ENCODE data around the gene DRD3. TPM values are rescaled to one million over a fixed set of nuclear protein-coding genes. Genes with fewer than 3 reads are reported as not detected.

DRD3 gene
- total RNA-seq, 1 donor from 2014 or later, result not detected

DNA sequence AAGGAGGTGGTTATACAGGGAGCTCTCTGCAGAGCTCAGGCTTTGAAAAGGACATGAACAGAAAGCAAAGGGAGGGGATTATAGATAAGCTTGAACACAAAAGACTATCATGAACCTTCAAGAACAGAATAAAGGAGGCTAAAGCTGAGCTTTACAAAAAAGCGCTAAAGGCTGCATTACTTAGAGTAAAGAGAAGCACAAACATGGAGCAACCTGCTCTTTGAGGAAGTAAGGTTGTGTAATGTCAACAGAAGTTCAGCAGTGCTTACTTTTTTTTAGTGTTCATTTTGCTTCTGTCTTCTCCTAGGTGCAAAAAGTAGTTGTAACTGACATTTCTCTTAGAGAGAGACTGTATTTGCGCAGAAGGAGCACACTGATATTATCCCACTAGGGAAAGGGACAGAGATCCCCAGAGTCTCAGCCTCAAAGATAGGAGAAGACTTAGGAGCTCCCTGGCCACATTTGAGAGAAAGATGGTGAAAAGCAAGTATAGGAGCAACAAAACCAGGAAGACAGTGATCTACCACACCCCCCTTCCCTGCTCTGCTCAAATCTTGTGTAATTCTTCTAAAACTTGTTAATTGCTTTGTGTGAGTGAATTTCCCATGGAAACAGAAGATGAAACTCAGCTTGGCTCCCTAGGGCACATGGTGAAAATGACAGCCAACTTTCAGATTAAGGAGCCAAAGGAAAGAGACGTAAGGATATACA is 67.6 kb downstream of the DRD3 start:
- Histone ChIP-seq H3K27me3 (no peaks in the 10 kb centered on the region), H3K36me3 (no peaks in the 10 kb centered on the region), H3K27ac (no peak overlapping the region), H3K4me1 (no peaks in the 10 kb centered on the region), H3K4me3 (no peak overlapping the region), H3K9me3 (no peaks in the 10 kb centered on the region)
- TF ChIP-seq, protein P1, sequence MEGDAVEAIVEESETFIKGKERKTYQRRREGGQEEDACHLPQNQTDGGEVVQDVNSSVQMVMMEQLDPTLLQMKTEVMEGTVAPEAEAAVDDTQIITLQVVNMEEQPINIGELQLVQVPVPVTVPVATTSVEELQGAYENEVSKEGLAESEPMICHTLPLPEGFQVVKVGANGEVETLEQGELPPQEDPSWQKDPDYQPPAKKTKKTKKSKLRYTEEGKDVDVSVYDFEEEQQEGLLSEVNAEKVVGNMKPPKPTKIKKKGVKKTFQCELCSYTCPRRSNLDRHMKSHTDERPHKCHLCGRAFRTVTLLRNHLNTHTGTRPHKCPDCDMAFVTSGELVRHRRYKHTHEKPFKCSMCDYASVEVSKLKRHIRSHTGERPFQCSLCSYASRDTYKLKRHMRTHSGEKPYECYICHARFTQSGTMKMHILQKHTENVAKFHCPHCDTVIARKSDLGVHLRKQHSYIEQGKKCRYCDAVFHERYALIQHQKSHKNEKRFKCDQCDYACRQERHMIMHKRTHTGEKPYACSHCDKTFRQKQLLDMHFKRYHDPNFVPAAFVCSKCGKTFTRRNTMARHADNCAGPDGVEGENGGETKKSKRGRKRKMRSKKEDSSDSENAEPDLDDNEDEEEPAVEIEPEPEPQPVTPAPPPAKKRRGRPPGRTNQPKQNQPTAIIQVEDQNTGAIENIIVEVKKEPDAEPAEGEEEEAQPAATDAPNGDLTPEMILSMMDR (IDR thresholded peaks at IDR 0.05), result no peak
- peak; percentile 73 for ATAC-seq
- DNase-seq, result no peak
- intact Hi-C loops (cut with DNase I), result no loop called here

DNA sequence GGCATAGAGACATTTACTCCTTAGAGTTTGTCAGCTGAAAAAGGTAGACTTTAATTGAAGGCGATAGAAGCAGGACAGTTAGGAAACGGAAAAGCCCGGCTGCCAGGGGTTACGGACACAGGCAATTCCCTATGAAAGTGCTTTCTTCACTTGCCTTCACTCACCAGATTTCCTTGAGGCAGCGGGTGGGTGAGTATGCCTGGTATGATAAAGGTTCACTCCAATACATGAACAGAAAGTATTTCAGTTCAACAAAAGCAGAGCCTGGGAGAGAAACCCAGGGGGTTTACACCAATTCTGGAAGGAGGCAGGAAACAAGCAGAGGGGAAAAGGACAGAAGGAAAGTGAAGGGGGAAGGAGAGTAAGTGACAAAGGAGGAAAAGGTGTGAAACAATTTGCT is 68.4 kb downstream of the DRD3 start:
- Histone ChIP-seq H3K4me1 (no peaks in the 10 kb centered on the region), H3K27me3 (no peaks in the 10 kb centered on the region), H3K27ac (no peak overlapping the region), H3K4me3 (no peak overlapping the region), H3K36me3 (no peaks in the 10 kb centered on the region), H3K9me3 (no peaks in the 10 kb centered on the region)
- TF ChIP-seq, protein P1 (IDR thresholded peaks at IDR 0.05), result no peak
- intact Hi-C loops (cut with DNase I), result no loop called here
- DNase-seq (no peak), ATAC-seq (no peak)

DNA sequence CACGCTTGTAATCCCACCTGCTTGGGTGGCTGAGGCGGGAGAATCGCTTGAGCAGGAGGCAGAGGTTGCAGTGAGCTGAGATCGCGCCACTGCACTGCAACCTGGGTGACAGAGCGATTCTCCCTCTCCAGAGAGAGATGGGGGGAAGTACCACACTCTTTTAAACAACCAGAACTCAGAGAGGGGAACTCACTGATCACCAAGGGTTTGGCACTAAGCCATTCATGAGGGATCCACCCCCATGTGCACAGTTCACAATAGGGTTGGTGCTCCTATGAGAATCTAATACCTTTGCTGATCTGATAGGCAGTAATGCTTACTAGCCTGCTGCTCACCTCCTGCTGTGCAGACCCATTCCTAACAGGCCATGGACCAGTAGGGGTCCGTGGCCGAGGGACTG is 70.7 kb downstream of the DRD3 start:
- no peak for ATAC-seq
- H3K36me3 ChIP-seq, result no peaks in the 10 kb centered on the region
- intact Hi-C loops (cut with DNase I), result no loop called here
- no peaks in the 10 kb centered on the region for H3K9me3 ChIP-seq
- H3K27me3 ChIP-seq, result no peaks in the 10 kb centered on the region
- no peak overlapping the region for H3K4me3 ChIP-seq
- TF ChIP-seq, protein P1 (IDR thresholded peaks at IDR 0.05), result no peak
- no peak for DNase-seq
- H3K4me1 ChIP-seq, result no peaks in the 10 kb centered on the region
- H3K27ac ChIP-seq, result no peak overlapping the region

DNA sequence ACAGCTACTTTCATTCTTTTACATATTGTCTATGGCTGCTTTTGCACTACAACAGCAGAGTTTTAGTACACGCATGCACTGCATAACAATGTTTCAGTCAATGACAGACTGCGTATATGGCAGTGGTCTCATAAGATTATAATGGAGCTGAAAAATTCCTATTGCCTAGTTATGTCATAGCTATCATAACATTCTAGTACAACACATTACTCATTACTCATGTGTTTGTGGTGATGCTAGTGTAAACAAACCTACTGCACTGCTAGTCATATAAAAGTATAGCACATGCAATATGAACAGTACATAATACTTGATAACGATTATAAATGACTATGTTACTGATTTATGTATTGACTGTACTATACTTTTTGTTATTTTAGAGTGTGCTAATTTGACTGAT is 74.4 kb downstream of the DRD3 start:
- ATAC-seq (no peak), DNase-seq (no peak)
- H3K4me1 ChIP-seq, result no peaks in the 10 kb centered on the region
- intact Hi-C loops (cut with DNase I), result no loop called here
- TF ChIP-seq, protein P1 (IDR thresholded peaks at IDR 0.05), result no peak
- H3K36me3 ChIP-seq, result no peaks in the 10 kb centered on the region
- H3K4me3 ChIP-seq, result no peak overlapping the region
- H3K27ac ChIP-seq, result no peak overlapping the region
- H3K9me3 ChIP-seq, result no peaks in the 10 kb centered on the region
- H3K27me3 ChIP-seq, result no peaks in the 10 kb centered on the region

DNA sequence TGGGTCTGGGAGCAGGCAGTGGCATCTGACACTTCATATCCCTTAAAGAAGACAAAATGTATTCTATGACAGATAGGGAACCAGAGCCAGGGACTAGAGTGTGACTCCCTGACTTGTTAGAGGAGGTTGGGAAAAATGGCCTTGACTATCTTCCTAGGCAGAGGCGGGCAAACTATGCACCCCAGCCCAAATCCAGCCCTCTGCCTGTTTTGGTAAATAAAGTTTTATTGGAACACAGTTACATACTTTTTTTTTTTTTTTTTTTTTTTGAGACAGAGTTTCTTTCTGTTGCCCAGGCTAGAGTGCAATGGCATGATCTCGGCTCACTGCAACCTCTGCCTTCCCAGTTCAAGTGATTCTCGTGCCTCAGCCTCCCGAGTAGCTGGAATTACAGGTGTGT is 75.0 kb downstream of the DRD3 start:
- TF ChIP-seq, protein P1 (IDR thresholded peaks at IDR 0.05), result no peak
- H3K36me3 ChIP-seq, result no peaks in the 10 kb centered on the region
- ATAC-seq (no peak), DNase-seq (no peak)
- H3K27ac ChIP-seq, result no peak overlapping the region
- intact Hi-C loops (cut with DNase I), result no loop called here
- H3K4me3 ChIP-seq, result no peak overlapping the region
- H3K4me1 ChIP-seq, result no peaks in the 10 kb centered on the region
- no peaks in the 10 kb centered on the region for H3K27me3 ChIP-seq
- no peaks in the 10 kb centered on the region for H3K9me3 ChIP-seq

DNA sequence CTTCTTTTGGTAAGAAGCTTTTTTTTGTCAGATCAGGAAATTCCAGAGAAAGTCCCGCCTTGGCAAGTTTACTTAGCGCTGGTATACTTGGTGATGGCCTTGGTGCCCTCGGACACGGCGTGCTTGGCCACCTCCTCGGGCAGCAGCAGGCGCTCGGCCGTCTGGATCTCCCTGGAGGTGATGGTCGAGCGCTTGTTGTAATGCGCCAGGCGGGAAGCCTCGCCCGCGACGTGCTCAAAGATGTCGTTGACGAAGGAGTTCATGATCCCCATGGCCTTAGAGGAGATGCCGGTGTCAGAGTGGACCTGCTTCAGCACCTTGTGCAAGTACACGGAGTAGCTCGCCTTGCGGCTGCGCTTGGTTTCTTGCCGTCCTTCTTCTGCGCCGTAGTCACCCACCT is 75.7 kb downstream of the DRD3 start:
- Histone ChIP-seq H3K27ac (no peak overlapping the region), H3K4me3 (no peak overlapping the region), H3K36me3 (no peaks in the 10 kb centered on the region), H3K9me3 (no peaks in the 10 kb centered on the region), H3K27me3 (no peaks in the 10 kb centered on the region), H3K4me1 (no peaks in the 10 kb centered on the region)
- DNase-seq (no peak), ATAC-seq (no peak)
- intact Hi-C loops (cut with DNase I), result no loop called here
- TF ChIP-seq, protein P1 (IDR thresholded peaks at IDR 0.05), result no peak

Measured in upper lobe of right lung (tissue), 1 donor.